HepG2 (cell line): ENCODE data around the gene ATG13. TPM values are rescaled to one million over a fixed set of nuclear protein-coding genes. Genes with fewer than 3 reads are reported as not detected.

ENCODE experiments used
- ATAC-seq: fragments of 200-7000 bp; cut with Tn5 transposase; 3 replicates; pipeline ENCODE4 v1.9.1; 2020; ENCODE audit warnings: mild to moderate bottlenecking, moderate library complexity
- BruUV-seq: library from RNA; stranded (reverse); fragments of 400-500 nt; replicated peaks from 2 replicates; lab custom pipeline; 2021; lab: Mats Ljungman, UMichigan
- CTCF ChIA-PET: fragments of 300-600 bp; formaldehyde crosslinking; extraction: SDS; loops from one replicate; lab custom pipeline; 2021; ENCODE audit warnings: low total read pairs, inconsistent platforms, low intra/inter-chr PET ratio; lab: Yijun Ruan, JAX
- POLR2A ChIA-PET: fragments of 350-600 bp; sonication (Branson Sonifier 250); formaldehyde crosslinking; loops from one replicate; lab custom pipeline; 2020; ENCODE audit warnings: antibody characterized with exemption, inconsistent platforms; lab: Yijun Ruan, JAX
- DNase-seq: peaks from one replicate; pipeline ENCODE4 v3.0.0-alpha.2; 2015; ENCODE audit warnings: low spot score
- FAIRE-seq: peaks from 3 replicates; lab custom pipeline; 2011; peaks lifted over from hg19 to GRCh38; lab: Jason Lieb, UNC
- H2AFZ ChIP-seq: one replicate; pipeline ENCODE4 v1.6.1; 2011; ENCODE audit warnings: low read length, inconsistent platforms
- H3K27ac ChIP-seq: fragments of 300-600 bp; 3 replicates; pipeline ENCODE4 v1.8.0; 2011; ENCODE audit warnings: mixed run types, mild to moderate bottlenecking, mixed read lengths, low read length, inconsistent platforms; ENCODE audit not compliant: insufficient read depth; ENCODE audit errors: extremely low read length
- H3K27me3 ChIP-seq, 2 experiments: fragments of 200-600 bp in 1 of 2; 2 replicates in 1 of 2; 3 replicates in 1 of 2; pipeline versions ENCODE4 v1.6.0 to v1.8.0; 2011; ENCODE audit warnings: low read length in 2 of 2, mild to moderate bottlenecking in 2 of 2, moderate library complexity in 2 of 2, inconsistent platforms in 1 of 2; ENCODE audit not compliant: insufficient read depth in 2 of 2, control insufficient read depth in 1 of 2
- H3K36me3 ChIP-seq, 2 experiments: fragments of 200-600 bp in 1 of 2; replicated peaks in 1 of 2; 2 replicates in 1 of 2; 3 replicates in 1 of 2; pipeline versions ENCODE4 v1.5.1 to v1.8.0; 2011; ENCODE audit warnings: low read length in 2 of 2, inconsistent platforms in 1 of 2; ENCODE audit not compliant: insufficient read depth in 2 of 2, control insufficient read depth in 1 of 2
- H3K4me1 ChIP-seq: 2 replicates; pipeline ENCODE4 v1.5.1; 2012; ENCODE audit warnings: low read length, inconsistent platforms; ENCODE audit not compliant: insufficient read depth
- H3K4me2 ChIP-seq: 2 replicates; pipeline ENCODE4 v1.6.0; 2011; ENCODE audit warnings: low read depth, low read length, inconsistent platforms
- H3K4me3 ChIP-seq, 3 experiments: fragments of 200-600 bp in 1 of 3; sonication (generic), shearing (Covaris generic) in 1 of 3; replicated peaks in 1 of 3; 2 replicates each; pipeline ENCODE4 v1.5.1; 2011 to 2016; ENCODE audit warnings: low read length in 3 of 3, inconsistent platforms in 2 of 3, low read depth in 2 of 3, mild to moderate bottlenecking in 2 of 3, control low read depth in 1 of 3, mixed read lengths in 1 of 3; ENCODE audit not compliant: insufficient read depth in 1 of 3
- H3K79me2 ChIP-seq: one replicate; pipeline ENCODE4 v1.6.1; 2011; ENCODE audit warnings: low read length, inconsistent platforms; ENCODE audit not compliant: insufficient read depth
- H3K9ac ChIP-seq: 2 replicates; pipeline ENCODE4 v1.6.0; 2011; ENCODE audit warnings: mild to moderate bottlenecking, low read depth, low read length, inconsistent platforms; ENCODE audit not compliant: insufficient read depth
- H3K9me3 ChIP-seq: 2 replicates; pipeline ENCODE4 v1.5.1; 2012; ENCODE audit warnings: mild to moderate bottlenecking, low read length
- H4K20me1 ChIP-seq: 2 replicates; pipeline ENCODE4 v1.6.0; 2011; ENCODE audit warnings: inconsistent platforms, mild to moderate bottlenecking, low read length, moderate library complexity; ENCODE audit not compliant: insufficient read depth
- ARID4A ChIP-seq: sonication (generic); formaldehyde crosslinking; IDR thresholded peaks from 2 replicates; pipeline ENCODE4 v1.5.0; 2020; ENCODE audit warnings: mild to moderate bottlenecking, missing genetic modification reagents, borderline replicate concordance
- ASH2L ChIP-seq: fragments of 300-600, 200-600 bp; sonication (generic); IDR thresholded peaks from 2 replicates; pipeline ENCODE4 v1.7.0; 2017; ENCODE audit warnings: low read depth, mild to moderate bottlenecking, moderate library complexity, mixed read lengths, low read length; ENCODE audit not compliant: insufficient read length
- ATF3 ChIP-seq: sonication (generic); formaldehyde crosslinking; IDR thresholded peaks from 2 replicates; pipeline ENCODE4 v1.4.0; 2020; ENCODE audit warnings: missing genetic modification reagents
- HOXA9 ChIP-seq: sonication (generic); formaldehyde crosslinking; IDR thresholded peaks from 2 replicates; pipeline ENCODE4 v1.8.1; 2022; ENCODE audit warnings: missing genetic modification reagents, mild to moderate bottlenecking, moderate library complexity, borderline replicate concordance
- POLR2A ChIP-seq, 2 experiments: IDR thresholded peaks; 2 replicates each; pipeline ENCODE4 v1.6.1; 2011; ENCODE audit warnings: low read depth in 2 of 2, low read length in 2 of 2, mild to moderate bottlenecking in 1 of 2, moderate library complexity in 1 of 2; ENCODE audit not compliant: insufficient read depth in 1 of 2
- RAD51 ChIP-seq: fragments of 450-650 bp; IDR thresholded peaks from 2 replicates; pipeline ENCODE4 v1.6.1; 2016; ENCODE audit warnings: borderline replicate concordance
- SAP130 ChIP-seq: IDR thresholded peaks from 2 replicates; pipeline ENCODE4 v1.6.1; 2016; ENCODE audit warnings: low read depth
- SNAI1 ChIP-seq: sonication (generic); formaldehyde crosslinking; IDR thresholded peaks from 2 replicates; pipeline ENCODE4 v1.5.0; 2020; ENCODE audit warnings: mild to moderate bottlenecking, missing genetic modification reagents, borderline replicate concordance
- STAT5B ChIP-seq: sonication (generic); formaldehyde crosslinking; IDR thresholded peaks from 2 replicates; pipeline ENCODE4 v1.4.0; 2020; ENCODE audit warnings: missing genetic modification reagents
- THAP9 ChIP-seq: sonication (generic); formaldehyde crosslinking; IDR thresholded peaks from 2 replicates; pipeline ENCODE4; 2020; ENCODE audit warnings: missing genetic modification reagents, mild to moderate bottlenecking, borderline replicate concordance
- ZNF12 ChIP-seq: sonication (generic); formaldehyde crosslinking; IDR thresholded peaks from 2 replicates; pipeline ENCODE4 v1.5.0; 2020; ENCODE audit warnings: missing genetic modification reagents
- ZNF367 ChIP-seq: sonication (generic); formaldehyde crosslinking; IDR thresholded peaks from 2 replicates; pipeline ENCODE4 v1.4.0; 2020; ENCODE audit warnings: missing genetic modification reagents, borderline replicate concordance
- ZSCAN21 ChIP-seq: sonication (generic); formaldehyde crosslinking; IDR thresholded peaks from 2 replicates; pipeline ENCODE4 v1.8.0; 2022; ENCODE audit warnings: mild to moderate bottlenecking, missing genetic modification reagents, moderate library complexity, borderline replicate concordance
- WGBS: methylation state at CpG from one replicate; pipeline ENCODE4 v1.1.6; 2017; ENCODE audit warnings: low lambda C conversion rate; 5-methylcytosine and 5-hydroxymethylcytosine counted together
- in situ Hi-C: cut with HindIII; loops from 2 replicates; pipeline ENCODE4 v1.10.0; 2017; ENCODE audit warnings: low pct_unique_long_range_greater_than_20kb; ENCODE audit not compliant: extremely low pct_ligation_motif_present
- intact Hi-C: fragments of 100-400 bp; cut with micrococcal nuclease; formaldehyde crosslinking; loops from one replicate; pipeline ENCODE4 v1.10.0; 2022; ENCODE audit not compliant: unreplicated experiment
- polyA plus RNA-seq, 8 experiments: library from polyadenylated mRNA; depleted of rRNA in 3 of 8; stranded (reverse) in 7 of 8; unstranded in 1 of 8; fragments of >200 nt; fragmentation: Illumina TruSeq in 4 of 8; extraction: Trizol in 4 of 8; gene quantifications; 2 replicates each; pipeline versions ENCODE4 v1.2.1 to v1.2.3, GENCODE V29; 2011 to 2016; ENCODE audit warnings: low read depth in 4 of 8, missing spikeins in 1 of 8, mixed read lengths in 1 of 8; ENCODE audit not compliant: insufficient read depth in 1 of 8
- total RNA-seq, 5 experiments: library from RNA; depleted of rRNA; stranded (reverse); fragments of >200 nt; fragmentation: Illumina TruSeq; extraction: Trizol; gene quantifications; 2 replicates each; pipeline ENCODE4 v1.2.3, GENCODE V29; 2016; ENCODE audit warnings: low read depth in 1 of 5
- TF ChIP-seq, protein P1 (sequence below): sonication (generic); formaldehyde crosslinking; IDR thresholded peaks from 2 replicates; pipeline ENCODE4 v1.4.0; 2020; ENCODE audit warnings: missing genetic modification reagents

Gene ATG13
- total and polyA plus RNA-seq, 2 of the 13 experiments (the other 11 are each of a cell fraction or from before 2014, with no cell fraction given), result 55.0 to 77.3 TPM

DNA sequence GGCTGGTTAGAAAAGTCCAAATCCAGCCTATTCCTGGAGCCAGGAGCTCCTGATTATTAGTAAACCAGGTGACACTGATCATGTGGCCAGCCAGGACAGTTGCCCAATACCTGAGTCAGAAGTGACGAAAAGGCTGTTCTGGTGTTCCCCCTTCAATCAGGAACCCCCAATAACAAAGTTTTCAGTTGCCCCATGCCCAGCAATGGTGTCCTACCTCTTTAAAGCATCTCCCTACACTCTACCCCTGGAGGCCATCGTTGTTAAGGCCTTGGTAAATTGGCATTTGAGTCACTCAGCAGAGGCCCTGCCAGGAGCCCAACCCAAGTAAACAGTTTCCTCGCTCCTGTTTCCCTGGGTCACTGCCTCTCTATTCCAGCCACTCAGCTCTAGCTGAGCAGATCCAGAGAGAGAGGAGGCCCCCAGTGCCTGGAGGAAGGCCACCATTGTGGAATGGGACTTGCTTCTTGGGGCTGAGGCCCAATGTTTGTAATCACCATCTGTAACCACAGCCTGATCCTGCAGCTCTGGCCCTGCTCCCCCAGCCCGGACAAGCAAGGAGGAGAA, 58.0 kb downstream of the ATG13 start:
- ChIA-PET POLR2A (interaction anchor here (0.7 to 2.3 kb wide), 11 partner anchors 15 to 151 kb away, joined by 3 to 22 read pairs (median 3); partner anchors contain the start of genes AMBRA1, ARHGAP1, F2 and ZNF408), CTCF (no interaction called here)
- no peaks in the 10 kb centered on the region for H3K9me3 ChIP-seq
- BruUV-seq, result no TSS peak
- peak overlapping the region; percentile 73 for H3K4me2 ChIP-seq
- intact Hi-C loops (no loop called here), in situ Hi-C loops (no loop called here)
- H3K4me1 ChIP-seq, result peaks cover 27% of the 10 kb centered on the region
- H3K27ac ChIP-seq, result peak overlapping the region; percentile 67
- 4% methylated on average over 3 of the region's 4 CpGs for WGBS
- peak overlapping the region in 1 of 3 experiments; percentile 19; a peak in 2 of 6 replicates for H3K4me3 ChIP-seq
- peak; percentile 71 for ATAC-seq
- no peaks in the 10 kb centered on the region for H4K20me1 ChIP-seq
- no peaks in the 10 kb centered on the region for H3K79me2 ChIP-seq
- H3K36me3 ChIP-seq, result peaks cover 39 to 58% of the 10 kb centered on the region in 2 experiments
- peak; percentile 55 for DNase-seq
- H2AFZ ChIP-seq, result no peak overlapping the region
- H3K27me3 ChIP-seq, result no peaks in the 10 kb centered on the region
- FAIRE-seq, result peak; percentile 15
- peak overlapping the region; percentile 45 for H3K9ac ChIP-seq
- no peak for TF ChIP-seq ATF3 (CRISPR knock-in tag)
- no peak for TF ChIP-seq ZNF367 (CRISPR knock-in tag)
- TF ChIP-seq STAT5B (CRISPR knock-in tag), result no peak
- TF ChIP-seq ARID4A (CRISPR knock-in tag), result peak; percentile 33; the same call in 1 of the 2 replicates
- 0 out of 2 replicates have a peak, but pooled peaks have one; percentile 19 for TF ChIP-seq THAP9
- TF ChIP-seq, protein P1, sequence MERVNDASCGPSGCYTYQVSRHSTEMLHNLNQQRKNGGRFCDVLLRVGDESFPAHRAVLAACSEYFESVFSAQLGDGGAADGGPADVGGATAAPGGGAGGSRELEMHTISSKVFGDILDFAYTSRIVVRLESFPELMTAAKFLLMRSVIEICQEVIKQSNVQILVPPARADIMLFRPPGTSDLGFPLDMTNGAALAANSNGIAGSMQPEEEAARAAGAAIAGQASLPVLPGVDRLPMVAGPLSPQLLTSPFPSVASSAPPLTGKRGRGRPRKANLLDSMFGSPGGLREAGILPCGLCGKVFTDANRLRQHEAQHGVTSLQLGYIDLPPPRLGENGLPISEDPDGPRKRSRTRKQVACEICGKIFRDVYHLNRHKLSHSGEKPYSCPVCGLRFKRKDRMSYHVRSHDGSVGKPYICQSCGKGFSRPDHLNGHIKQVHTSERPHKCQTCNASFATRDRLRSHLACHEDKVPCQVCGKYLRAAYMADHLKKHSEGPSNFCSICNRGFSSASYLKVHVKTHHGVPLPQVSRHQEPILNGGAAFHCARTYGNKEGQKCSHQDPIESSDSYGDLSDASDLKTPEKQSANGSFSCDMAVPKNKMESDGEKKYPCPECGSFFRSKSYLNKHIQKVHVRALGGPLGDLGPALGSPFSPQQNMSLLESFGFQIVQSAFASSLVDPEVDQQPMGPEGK (CRISPR knock-in tag), result 0 out of 2 replicates have a peak, but pooled peaks have one; percentile 25
- TF ChIP-seq POLR2A (IDR thresholded peaks at IDR 0.05; ENCODE audit: insufficient read depth in 1 of 2, low read depth in 2 of 2, low read length in 2 of 2), result no peak
- 0 out of 2 replicates have a peak, but pooled peaks have one; percentile 67 for TF ChIP-seq ZSCAN21 (CRISPR knock-in tag)
- TF ChIP-seq SAP130, result peak; percentile 51; the same call in 1 of the 2 replicates
- 0 out of 2 replicates have a peak, but pooled peaks have one; percentile 36 for TF ChIP-seq ZNF12 (CRISPR knock-in tag)
- peak; percentile 21 for TF ChIP-seq ASH2L
- no peak for TF ChIP-seq HOXA9 (CRISPR knock-in tag)
- TF ChIP-seq SNAI1 (CRISPR knock-in tag), result 0 out of 2 replicates have a peak, but pooled peaks have one; percentile 46
- peak; percentile 57 for TF ChIP-seq RAD51
